Fibroblast of lung (primary cell): ENCODE data around the gene TRPM3. TPM values are rescaled to one million over a fixed set of nuclear protein-coding genes. Genes with fewer than 3 reads are reported as not detected.

ENCODE experiments used
- DNase-seq, 2 donors: peaks; one replicate each; pipeline versions ENCODE4 v3.0.0 to v3.0.0-alpha.2; 2010; ENCODE audit warnings: low read depth in 2 of 2
- H2AFZ ChIP-seq: 2 replicates; pipeline ENCODE4 v1.5.1; 2012; ENCODE audit warnings: low read length, control low read depth, inconsistent platforms
- H3K27ac ChIP-seq: 2 replicates; pipeline ENCODE4 v1.5.1; 2011; ENCODE audit warnings: low read length, control low read depth; ENCODE audit not compliant: insufficient read depth
- H3K27me3 ChIP-seq: 2 replicates; pipeline ENCODE4 v1.5.1; 2011; ENCODE audit warnings: mild to moderate bottlenecking, low read length; ENCODE audit not compliant: control insufficient read depth, insufficient read depth
- H3K36me3 ChIP-seq: 2 replicates; pipeline ENCODE4 v1.5.1; 2011; ENCODE audit warnings: low read length; ENCODE audit not compliant: control insufficient read depth, insufficient read depth
- H3K4me1 ChIP-seq: 2 replicates; pipeline ENCODE4 v1.5.1; 2011; ENCODE audit warnings: low read length; ENCODE audit not compliant: control insufficient read depth, insufficient read depth; ENCODE audit errors: extremely low read depth
- H3K4me2 ChIP-seq: 2 replicates; pipeline ENCODE4 v1.5.1; 2011; ENCODE audit warnings: low read length, control low read depth; ENCODE audit not compliant: insufficient read depth; ENCODE audit errors: extremely low read depth
- H3K4me3 ChIP-seq, 4 experiments: fragments of 200-600 bp in 1 of 4; sonication (generic) in 1 of 4; replicated peaks in 1 of 4; 2 replicates each; pipeline ENCODE4 v1.5.1; 2011 to 2016; ENCODE audit warnings: low read length in 4 of 4, low read depth in 3 of 4, mild to moderate bottlenecking in 3 of 4, control low read depth in 2 of 4, inconsistent platforms in 1 of 4, mixed read lengths in 1 of 4; ENCODE audit not compliant: insufficient read depth in 1 of 4; ENCODE audit errors: control extremely low read depth in 1 of 4
- H3K79me2 ChIP-seq: 2 replicates; pipeline ENCODE4 v1.5.1; 2012; ENCODE audit warnings: mild to moderate bottlenecking, low read length, inconsistent platforms; ENCODE audit not compliant: control insufficient read depth, insufficient read depth
- H3K9ac ChIP-seq: 2 replicates; pipeline ENCODE4 v1.5.1; 2011; ENCODE audit warnings: mild to moderate bottlenecking, low read length, control low read depth; ENCODE audit not compliant: insufficient read depth
- H3K9me3 ChIP-seq: 2 replicates; pipeline ENCODE4 v1.5.1; 2012; ENCODE audit warnings: low read depth, low read length; ENCODE audit not compliant: control insufficient read depth, insufficient read depth
- H4K20me1 ChIP-seq: 2 replicates; pipeline ENCODE4 v1.5.1; 2011; ENCODE audit warnings: low read length; ENCODE audit not compliant: control insufficient read depth, insufficient read depth; ENCODE audit errors: extremely low read depth
- EZH2 ChIP-seq: IDR thresholded peaks from 2 replicates; pipeline ENCODE4 v1.5.1; 2012; ENCODE audit warnings: low read length, control low read depth, mild to moderate bottlenecking; ENCODE audit errors: missing control alignments
- polyA plus RNA-seq, 2 donors: library from polyadenylated mRNA; depleted of rRNA in 1 of 2; stranded (reverse) in 1 of 2; unstranded in 1 of 2; fragments of >200 nt; gene quantifications; 2 replicates each; pipeline ENCODE4 v1.2.1, GENCODE V29; 2011 to 2012; ENCODE audit warnings: missing spikeins in 1 of 2
- total RNA-seq: library from RNA; depleted of rRNA; stranded (reverse); fragments of >200 nt; gene quantifications from 2 replicates; pipeline ENCODE4 v1.2.1, GENCODE V29; 2014
- TF ChIP-seq, protein P1 (sequence below), 2 donors: IDR thresholded peaks in 1 of 2; conservative IDR thresholded peaks in 1 of 2; 1 replicate in 1 of 2; 2 replicates in 1 of 2; pipeline ENCODE4 v1.5.1; 2011 to 2012; ENCODE audit warnings: low read length in 2 of 2, control low read depth in 1 of 2, inconsistent platforms in 1 of 2, low read depth in 1 of 2, mild to moderate bottlenecking in 1 of 2

TRPM3 gene
- total and polyA plus RNA-seq, 2 donors (not counting 1 experiment from before 2014, with no cell fraction given) = 0.05 to 0.50 TPM

DNA sequence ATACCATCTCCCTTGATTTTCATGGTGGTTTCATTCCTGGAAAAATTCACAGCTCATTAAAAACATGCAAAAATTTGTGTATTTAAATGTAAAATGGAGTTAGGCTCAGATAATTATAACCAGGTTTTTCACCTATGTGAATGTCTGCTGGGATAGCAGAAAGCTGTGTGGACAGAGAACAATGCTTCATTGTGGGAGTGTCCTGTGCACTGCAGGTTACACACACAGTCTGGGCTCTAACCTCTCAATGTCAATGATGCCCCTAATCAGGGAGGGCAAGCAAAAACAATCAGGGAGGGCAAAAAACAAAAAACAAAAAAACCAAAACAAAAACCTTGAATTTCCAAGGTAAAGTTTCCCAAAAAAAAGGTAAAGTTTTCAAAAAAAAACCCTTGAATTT lies 548.1 kb downstream of the TRPM3 start:
- Histone ChIP-seq H3K4me3 (no peak overlapping the region), H3K9me3 (no peaks in the 10 kb centered on the region), H3K36me3 (no peaks in the 10 kb centered on the region), H3K9ac (no peak overlapping the region), H3K79me2 (no peaks in the 10 kb centered on the region), H4K20me1 (no peaks in the 10 kb centered on the region), H3K27me3 (no peaks in the 10 kb centered on the region), H3K4me1 (peaks cover 6% of the 10 kb centered on the region), H3K27ac (no peak overlapping the region), H2AFZ (no peak overlapping the region), H3K4me2 (no peak overlapping the region)
- TF ChIP-seq, protein P1, sequence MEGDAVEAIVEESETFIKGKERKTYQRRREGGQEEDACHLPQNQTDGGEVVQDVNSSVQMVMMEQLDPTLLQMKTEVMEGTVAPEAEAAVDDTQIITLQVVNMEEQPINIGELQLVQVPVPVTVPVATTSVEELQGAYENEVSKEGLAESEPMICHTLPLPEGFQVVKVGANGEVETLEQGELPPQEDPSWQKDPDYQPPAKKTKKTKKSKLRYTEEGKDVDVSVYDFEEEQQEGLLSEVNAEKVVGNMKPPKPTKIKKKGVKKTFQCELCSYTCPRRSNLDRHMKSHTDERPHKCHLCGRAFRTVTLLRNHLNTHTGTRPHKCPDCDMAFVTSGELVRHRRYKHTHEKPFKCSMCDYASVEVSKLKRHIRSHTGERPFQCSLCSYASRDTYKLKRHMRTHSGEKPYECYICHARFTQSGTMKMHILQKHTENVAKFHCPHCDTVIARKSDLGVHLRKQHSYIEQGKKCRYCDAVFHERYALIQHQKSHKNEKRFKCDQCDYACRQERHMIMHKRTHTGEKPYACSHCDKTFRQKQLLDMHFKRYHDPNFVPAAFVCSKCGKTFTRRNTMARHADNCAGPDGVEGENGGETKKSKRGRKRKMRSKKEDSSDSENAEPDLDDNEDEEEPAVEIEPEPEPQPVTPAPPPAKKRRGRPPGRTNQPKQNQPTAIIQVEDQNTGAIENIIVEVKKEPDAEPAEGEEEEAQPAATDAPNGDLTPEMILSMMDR (conservative IDR thresholded peaks at IDR 0.05 in 1 of 2, IDR thresholded peaks at IDR 0.05 in 1 of 2; ENCODE audit: low read depth in 1 of 2, low read length in 2 of 2) = no peak
- TF ChIP-seq EZH2 = no peak
- no peak for DNase-seq

DNA sequence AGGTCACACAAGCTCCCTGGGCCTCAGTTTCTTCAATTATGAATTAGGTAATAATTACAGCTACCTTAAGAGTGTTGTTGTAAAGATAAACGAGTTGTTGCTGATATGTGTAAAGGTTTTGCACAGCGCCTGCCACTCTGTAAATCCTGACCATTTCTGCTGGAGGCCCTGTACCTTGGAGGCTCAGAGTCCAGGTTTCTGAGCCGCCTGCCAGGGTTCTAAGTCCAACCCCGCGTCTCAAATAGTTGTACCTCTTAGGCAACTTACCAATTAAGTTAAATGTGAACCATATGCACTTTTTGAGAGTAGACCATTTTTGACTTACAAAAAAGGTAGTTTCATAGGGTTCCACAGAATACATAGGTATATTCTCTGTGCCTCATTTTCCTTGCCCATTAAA lies 550.2 kb downstream of the TRPM3 start:
- H2AFZ ChIP-seq = no peak overlapping the region
- H3K27ac ChIP-seq = no peak overlapping the region
- no peaks in the 10 kb centered on the region for H3K79me2 ChIP-seq
- H3K4me2 ChIP-seq = no peak overlapping the region
- H3K4me1 ChIP-seq = no peaks in the 10 kb centered on the region
- DNase-seq = no peak
- no peaks in the 10 kb centered on the region for H3K36me3 ChIP-seq
- no peak overlapping the region for H3K9ac ChIP-seq
- no peaks in the 10 kb centered on the region for H3K27me3 ChIP-seq
- TF ChIP-seq EZH2 = no peak
- TF ChIP-seq, protein P1 (conservative IDR thresholded peaks at IDR 0.05 in 1 of 2, IDR thresholded peaks at IDR 0.05 in 1 of 2; ENCODE audit: low read depth in 1 of 2, low read length in 2 of 2) = no peak
- no peaks in the 10 kb centered on the region for H4K20me1 ChIP-seq
- no peaks in the 10 kb centered on the region for H3K9me3 ChIP-seq
- H3K4me3 ChIP-seq = no peak overlapping the region

DNA sequence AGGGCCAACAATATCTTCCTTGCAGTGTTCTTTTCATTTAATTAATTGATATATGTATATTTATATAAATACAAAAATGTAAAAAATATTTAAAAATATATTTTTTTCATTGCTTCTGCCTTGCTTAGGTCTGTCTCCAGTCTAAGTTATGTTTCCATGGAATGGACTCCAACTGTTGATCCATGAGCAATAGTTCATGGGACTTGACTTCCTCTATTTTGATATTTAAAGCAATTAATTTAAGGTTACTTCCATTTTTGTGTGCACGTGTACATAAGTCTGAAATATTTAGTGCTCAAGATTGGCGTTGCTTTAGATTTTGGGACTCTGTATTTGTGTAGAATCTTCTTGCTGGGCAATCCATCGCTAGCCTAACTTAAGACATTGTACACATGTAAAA lies 551.6 kb downstream of the TRPM3 start:
- Histone ChIP-seq H3K4me2 (no peak overlapping the region), H3K4me3 (no peak overlapping the region), H3K9me3 (no peaks in the 10 kb centered on the region), H2AFZ (no peak overlapping the region), H3K9ac (no peak overlapping the region), H3K27ac (no peak overlapping the region), H3K27me3 (no peaks in the 10 kb centered on the region), H3K36me3 (no peaks in the 10 kb centered on the region), H3K79me2 (no peaks in the 10 kb centered on the region), H4K20me1 (no peaks in the 10 kb centered on the region), H3K4me1 (no peaks in the 10 kb centered on the region)
- DNase-seq = no peak
- TF ChIP-seq, protein P1 (conservative IDR thresholded peaks at IDR 0.05 in 1 of 2, IDR thresholded peaks at IDR 0.05 in 1 of 2; ENCODE audit: low read depth in 1 of 2, low read length in 2 of 2) = no peak
- no peak for TF ChIP-seq EZH2
